ENCODE data around the gene SLC25A43.
"Not testable (repeated sequence)": the region's sequence is repeated elsewhere in the genome, so short reads cannot be mapped to it uniquely, and the experiment has no call there.

The SLC25A43 gene

GRCh38 chrX:119478504-119478903 lies 79.4 kb downstream of the SLC25A43 start:
- no peak for TF ChIP-seq CTCF (IDR thresholded peaks at IDR 0.05; ENCODE audit: low read depth, low read length, missing control alignments)

GRCh38 chrX:119479845-119480244 lies 80.7 kb downstream of the SLC25A43 start:
- DNase-seq (ENCODE audit: low read depth), result no peak
- TF ChIP-seq CTCF (IDR thresholded peaks at IDR 0.05; ENCODE audit: low read depth, low read length, missing control alignments), result no peak
- H3K4me3 ChIP-seq (ENCODE audit: low read depth, low read length), result no peak overlapping the region

More at GRCh38 chrX:119478504-119478903, 79.4 kb downstream of the SLC25A43 start:
- no peak for DNase-seq (ENCODE audit: low read depth)
- no peak overlapping the region for H3K4me3 ChIP-seq (ENCODE audit: low read depth, low read length)

GRCh38 chrX:119481323-119481801 lies 82.2 kb downstream of the SLC25A43 start:
- TF ChIP-seq CTCF (IDR thresholded peaks at IDR 0.05; ENCODE audit: low read depth, low read length, missing control alignments), result no peak
- no peak for DNase-seq (ENCODE audit: low read depth)
- H3K4me3 ChIP-seq (ENCODE audit: low read depth, low read length), result no peak overlapping the region

- no peak overlapping the region; the same call in 1 of the 2 replicates for H3K4me3 ChIP-seq (ENCODE audit: low read depth, low read length)
- no peak for TF ChIP-seq CTCF (IDR thresholded peaks at IDR 0.05; ENCODE audit: low read depth, low read length, missing control alignments)
- no peak for DNase-seq (ENCODE audit: low read depth)
Observed at GRCh38 chrX:119482041-119482440, 82.9 kb downstream of the SLC25A43 start.

- TF ChIP-seq CTCF (IDR thresholded peaks at IDR 0.05; ENCODE audit: low read depth, low read length, missing control alignments), result peak; percentile 79
- peak overlapping the region; percentile 47 for H3K4me3 ChIP-seq (ENCODE audit: low read depth, low read length)
- DNase-seq (ENCODE audit: low read depth), result no peak
Observed at GRCh38 chrX:119482481-119483480, 83.6 kb downstream of the SLC25A43 start.

- H3K4me3 ChIP-seq (ENCODE audit: low read depth, low read length), result no peak overlapping the region
- TF ChIP-seq CTCF (IDR thresholded peaks at IDR 0.05; ENCODE audit: low read depth, low read length, missing control alignments), result no peak
- DNase-seq (ENCODE audit: low read depth), result no peak
Observed at GRCh38 chrX:119486745-119487144, 87.6 kb downstream of the SLC25A43 start.

- not testable (repeated sequence) for DNase-seq (ENCODE audit: low read depth); H3K4me3 ChIP-seq (ENCODE audit: low read depth, low read length)
Observed at GRCh38 chrX:119487766-119488165, 88.6 kb downstream of the SLC25A43 start.
